ENCODE measurements around the gene TAF4.

The TAF4 gene

DNA sequence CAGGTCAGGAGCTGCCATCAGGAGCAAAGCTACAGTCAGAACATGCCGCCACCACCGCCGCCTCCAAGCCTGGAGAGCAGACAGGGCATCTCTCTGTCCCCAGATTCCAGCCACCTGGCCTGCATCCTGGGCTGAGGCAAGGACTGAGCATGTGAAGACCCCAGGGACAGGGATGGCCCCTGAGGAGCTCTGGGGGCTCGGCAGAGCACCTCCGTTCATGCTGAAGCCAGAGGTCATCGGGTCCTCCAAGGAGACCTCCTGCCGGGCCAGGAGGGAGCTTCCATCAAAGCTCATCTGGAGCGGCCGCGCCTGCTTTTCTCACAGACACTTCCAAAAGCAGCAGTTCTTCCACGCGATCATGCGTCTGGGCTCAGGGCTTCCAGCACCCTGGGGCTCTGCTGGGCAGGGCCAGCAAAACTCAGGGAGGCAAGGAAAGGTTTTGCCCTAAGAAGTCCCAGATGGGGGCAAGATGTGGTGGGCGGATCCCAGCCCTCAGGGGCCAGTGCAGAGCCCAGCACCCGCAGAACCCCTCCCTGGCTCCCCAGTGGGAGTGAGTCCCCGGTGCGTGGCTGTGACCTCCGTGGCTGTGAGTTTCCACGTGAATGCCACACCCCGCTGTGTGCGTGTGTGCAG lies 138.4 kb downstream of the TAF4 start:
- DNase-seq: no peak

DNA sequence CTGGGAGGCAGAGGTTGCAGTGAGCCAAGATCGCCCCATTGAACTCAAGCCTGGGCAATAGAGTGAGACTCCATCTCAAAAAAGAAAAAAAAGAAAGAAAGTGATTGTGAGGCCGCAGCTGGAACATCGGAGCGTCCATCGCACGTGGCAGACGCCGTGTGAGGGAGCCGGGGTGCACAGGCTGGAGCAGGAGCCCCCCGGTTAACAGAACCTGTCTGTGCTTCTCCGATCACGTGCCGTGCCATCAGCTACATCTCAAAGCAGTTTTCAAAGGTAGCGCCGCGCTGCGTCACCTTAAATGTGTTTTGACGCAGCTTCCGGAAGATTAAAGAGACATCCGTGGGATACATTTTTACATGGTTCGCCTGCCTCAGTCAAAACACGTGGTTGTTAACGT lies 138.9 kb downstream of the TAF4 start:
- no peak for DNase-seq

DNA sequence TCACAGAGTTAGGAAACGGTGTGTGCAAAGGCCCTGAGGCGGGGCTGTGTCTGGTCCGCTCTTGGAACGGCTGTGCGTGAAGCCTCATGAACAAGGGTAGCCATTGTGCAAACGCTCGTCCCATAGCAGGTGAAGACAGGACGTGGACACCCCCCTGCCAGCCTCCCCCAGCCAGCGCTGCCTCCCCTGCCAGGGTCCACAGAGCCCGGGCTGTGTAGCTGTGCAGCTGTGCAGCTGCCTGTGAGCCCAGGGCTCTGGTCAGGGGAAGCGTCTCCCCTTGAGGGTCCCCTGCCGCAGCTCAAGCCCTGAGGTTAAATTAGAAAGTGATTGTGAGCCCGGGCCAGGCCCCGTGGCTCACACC lies 139.4 kb downstream of the TAF4 start:
- no peak for DNase-seq

DNA sequence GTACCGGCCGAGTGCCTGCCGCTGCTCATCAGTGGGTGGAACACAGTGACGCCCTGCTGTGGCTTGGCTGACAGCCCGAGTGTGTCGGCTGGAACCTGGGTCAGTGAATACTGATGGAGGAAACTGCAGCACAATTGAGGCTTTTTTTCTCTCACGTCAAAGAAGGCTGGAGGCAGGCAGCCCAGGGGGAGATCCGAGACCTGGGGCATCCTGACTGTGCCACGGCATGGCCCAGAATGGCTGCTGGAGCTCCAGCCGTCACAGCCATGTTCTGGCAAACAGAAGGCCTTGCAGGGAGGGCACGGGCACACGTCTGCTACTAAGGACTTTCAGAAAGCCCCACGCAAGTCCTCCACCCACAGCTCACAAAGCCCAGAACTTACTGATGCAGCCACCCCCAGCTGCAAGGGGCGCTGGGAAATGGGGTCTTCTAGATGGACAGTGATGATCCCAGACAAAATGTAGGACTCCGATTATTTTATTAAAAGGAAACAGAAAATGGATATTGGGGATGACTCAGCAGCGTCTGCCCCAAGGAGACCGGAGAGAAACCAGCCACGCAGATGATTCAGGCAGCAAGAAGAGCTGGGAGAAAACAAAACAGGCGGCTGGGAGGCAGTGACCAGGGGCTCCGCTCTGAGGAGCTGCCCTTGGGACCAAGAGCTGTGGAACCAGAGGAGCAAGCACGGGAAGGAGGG lies 140.0 kb downstream of the TAF4 start:
- DNase-seq: no peak

DNA sequence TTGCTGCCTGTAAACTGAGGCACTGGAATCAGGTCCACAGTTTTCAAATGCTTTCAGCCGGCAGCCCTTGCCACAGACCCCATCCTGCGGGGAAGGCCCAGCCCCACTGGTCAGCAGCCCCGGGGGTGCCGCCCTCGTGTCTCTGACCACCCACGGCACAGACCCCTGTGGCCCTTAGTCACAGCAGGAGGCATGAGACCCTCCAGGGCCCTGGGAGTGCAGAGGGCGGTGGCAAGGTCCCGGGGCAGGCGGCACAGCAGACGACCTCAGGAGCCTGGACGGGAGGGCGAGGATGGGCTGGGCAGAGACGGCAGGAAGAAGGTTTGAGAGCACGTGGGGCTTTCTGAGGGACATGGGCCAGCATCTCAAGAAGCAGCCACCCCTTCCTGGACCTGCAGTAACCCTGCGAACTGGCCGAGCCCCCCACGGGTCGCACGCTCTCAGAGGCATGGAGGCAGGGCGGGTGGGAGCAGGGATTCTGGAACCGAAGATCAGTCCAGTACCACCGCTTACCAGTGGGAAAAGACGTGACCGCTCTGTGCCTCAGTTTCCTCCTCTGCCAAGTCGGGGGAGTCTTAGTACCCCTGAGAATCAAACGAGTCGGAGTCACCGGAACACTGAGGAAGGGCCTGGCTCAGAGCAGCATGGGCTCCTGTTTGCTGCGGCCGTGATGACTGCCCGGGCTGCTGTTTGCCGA lies 140.7 kb downstream of the TAF4 start:
- DNase-seq: no peak

Measured in cerebellar nuclear complex (tissue), 1 donor.